Spleen (tissue), 7 donors: ENCODE data around the gene CDKL2.

ENCODE experiments used
- POLR2A ChIP-seq, 3 donors: fragments of 450-650 bp; IDR thresholded peaks; one replicate each; pipeline ENCODE4 v1.5.1; 2017; ENCODE audit warnings: antibody characterized with exemption in 3 of 3, mild to moderate bottlenecking in 1 of 3
- TF ChIP-seq, protein P1 (sequence below), 11 experiments: fragments of 200-600 bp in 7 of 11; fragments of 450-650 bp in 4 of 11; sonication (generic) in 4 of 11; IDR thresholded peaks in 8 of 11; conservative IDR thresholded peaks in 3 of 11; 1 replicate in 7 of 11; 2 replicates in 4 of 11; pipeline versions ENCODE4 v1.4.0 to v1.8.0; 2016 to 2021; ENCODE audit warnings: antibody characterized with exemption in 11 of 11, inconsistent platforms in 4 of 11, mild to moderate bottlenecking in 1 of 11
- donor health status: DM: no; HTN: no; CAD: no; lungs with moderate emphysema.
- donor health status: DM: no; HTN: no; CAD: no.
- donor health status: DM: no; HTN: no; CAD: no.

DNA sequence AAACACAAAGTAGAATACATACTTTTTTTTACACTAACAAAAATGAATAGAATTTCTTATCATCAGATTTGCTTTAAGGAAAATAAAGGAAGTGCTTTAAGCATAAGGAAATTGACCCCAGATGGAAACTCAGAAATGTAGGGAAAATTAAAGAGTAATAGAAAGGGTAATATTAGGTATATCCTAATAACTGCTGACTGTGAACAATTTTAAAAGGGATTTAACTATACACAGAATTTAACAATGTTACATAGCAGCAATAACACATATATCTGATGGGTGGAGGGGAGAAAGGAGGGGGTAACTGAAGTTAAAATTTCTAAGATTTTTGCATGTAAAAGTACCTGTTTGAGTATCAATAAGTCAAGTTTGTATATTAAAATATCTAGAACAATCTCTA is 8.6 kb downstream of the CDKL2 start:
- TF ChIP-seq, protein P1, sequence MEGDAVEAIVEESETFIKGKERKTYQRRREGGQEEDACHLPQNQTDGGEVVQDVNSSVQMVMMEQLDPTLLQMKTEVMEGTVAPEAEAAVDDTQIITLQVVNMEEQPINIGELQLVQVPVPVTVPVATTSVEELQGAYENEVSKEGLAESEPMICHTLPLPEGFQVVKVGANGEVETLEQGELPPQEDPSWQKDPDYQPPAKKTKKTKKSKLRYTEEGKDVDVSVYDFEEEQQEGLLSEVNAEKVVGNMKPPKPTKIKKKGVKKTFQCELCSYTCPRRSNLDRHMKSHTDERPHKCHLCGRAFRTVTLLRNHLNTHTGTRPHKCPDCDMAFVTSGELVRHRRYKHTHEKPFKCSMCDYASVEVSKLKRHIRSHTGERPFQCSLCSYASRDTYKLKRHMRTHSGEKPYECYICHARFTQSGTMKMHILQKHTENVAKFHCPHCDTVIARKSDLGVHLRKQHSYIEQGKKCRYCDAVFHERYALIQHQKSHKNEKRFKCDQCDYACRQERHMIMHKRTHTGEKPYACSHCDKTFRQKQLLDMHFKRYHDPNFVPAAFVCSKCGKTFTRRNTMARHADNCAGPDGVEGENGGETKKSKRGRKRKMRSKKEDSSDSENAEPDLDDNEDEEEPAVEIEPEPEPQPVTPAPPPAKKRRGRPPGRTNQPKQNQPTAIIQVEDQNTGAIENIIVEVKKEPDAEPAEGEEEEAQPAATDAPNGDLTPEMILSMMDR (IDR thresholded peaks at IDR 0.05 in 8 of 11, conservative IDR thresholded peaks at IDR 0.05 in 3 of 11): no peak
- TF ChIP-seq POLR2A (IDR thresholded peaks at IDR 0.05): no peak
